ENCODE data around the gene CLPX.

The CLPX gene

DNA sequence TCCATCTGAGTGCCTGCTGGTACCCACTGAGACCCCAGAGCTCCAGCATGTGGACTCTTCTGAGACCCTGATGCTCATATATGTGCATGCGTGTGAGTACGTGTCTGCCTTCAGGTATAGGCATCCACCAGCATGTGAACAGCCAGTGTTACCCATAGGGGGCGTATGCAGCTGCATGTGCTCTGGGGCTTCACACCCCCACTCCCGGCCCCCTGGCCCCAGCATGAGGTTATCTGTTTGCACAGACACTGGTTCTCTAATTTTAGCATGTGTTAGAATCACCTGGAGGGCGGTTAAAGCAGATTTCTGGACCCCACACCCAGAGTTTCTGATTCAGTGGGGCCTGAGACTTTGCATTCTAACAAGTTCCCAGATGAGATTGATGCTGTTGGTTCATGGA lies 27.0 kb upstream of the CLPX start:
- TF ChIP-seq, protein P1, sequence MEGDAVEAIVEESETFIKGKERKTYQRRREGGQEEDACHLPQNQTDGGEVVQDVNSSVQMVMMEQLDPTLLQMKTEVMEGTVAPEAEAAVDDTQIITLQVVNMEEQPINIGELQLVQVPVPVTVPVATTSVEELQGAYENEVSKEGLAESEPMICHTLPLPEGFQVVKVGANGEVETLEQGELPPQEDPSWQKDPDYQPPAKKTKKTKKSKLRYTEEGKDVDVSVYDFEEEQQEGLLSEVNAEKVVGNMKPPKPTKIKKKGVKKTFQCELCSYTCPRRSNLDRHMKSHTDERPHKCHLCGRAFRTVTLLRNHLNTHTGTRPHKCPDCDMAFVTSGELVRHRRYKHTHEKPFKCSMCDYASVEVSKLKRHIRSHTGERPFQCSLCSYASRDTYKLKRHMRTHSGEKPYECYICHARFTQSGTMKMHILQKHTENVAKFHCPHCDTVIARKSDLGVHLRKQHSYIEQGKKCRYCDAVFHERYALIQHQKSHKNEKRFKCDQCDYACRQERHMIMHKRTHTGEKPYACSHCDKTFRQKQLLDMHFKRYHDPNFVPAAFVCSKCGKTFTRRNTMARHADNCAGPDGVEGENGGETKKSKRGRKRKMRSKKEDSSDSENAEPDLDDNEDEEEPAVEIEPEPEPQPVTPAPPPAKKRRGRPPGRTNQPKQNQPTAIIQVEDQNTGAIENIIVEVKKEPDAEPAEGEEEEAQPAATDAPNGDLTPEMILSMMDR (conservative IDR thresholded peaks at IDR 0.05; ENCODE audit: low read length) = peak; percentile 22; the same call in 1 of the 2 replicates
- DNase-seq (ENCODE audit: low read depth) = no peak
- H3K4me3 ChIP-seq (ENCODE audit: low read length) = no peak overlapping the region

DNA sequence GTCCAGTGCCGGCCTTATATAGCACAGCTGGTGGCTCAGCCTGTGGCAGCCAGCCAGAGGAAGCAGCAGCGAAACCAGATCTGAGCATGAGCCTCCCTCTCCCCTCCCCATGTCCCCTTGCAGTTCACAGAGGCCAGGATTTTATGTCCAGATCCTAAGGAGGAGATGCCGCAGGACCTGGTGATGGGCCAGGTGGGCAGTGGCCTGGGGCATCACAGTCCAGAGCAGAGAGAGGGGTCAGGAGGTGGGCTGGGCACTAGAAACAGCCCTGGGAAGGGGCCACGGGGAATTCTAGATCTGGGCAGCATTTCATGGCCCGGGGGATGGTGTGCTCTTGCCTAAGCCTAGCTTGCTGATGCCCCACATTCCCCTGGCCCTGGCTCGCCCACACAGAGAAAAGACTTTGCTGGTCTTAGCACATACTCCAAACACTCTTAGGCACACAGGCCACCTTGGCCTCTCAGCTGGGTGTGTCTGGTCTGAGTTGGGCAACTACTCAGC lies 26.4 kb upstream of the CLPX start:
- peak; percentile 22 for DNase-seq (ENCODE audit: low read depth)
- TF ChIP-seq, protein P1 (conservative IDR thresholded peaks at IDR 0.05; ENCODE audit: low read length) = no peak

DNA sequence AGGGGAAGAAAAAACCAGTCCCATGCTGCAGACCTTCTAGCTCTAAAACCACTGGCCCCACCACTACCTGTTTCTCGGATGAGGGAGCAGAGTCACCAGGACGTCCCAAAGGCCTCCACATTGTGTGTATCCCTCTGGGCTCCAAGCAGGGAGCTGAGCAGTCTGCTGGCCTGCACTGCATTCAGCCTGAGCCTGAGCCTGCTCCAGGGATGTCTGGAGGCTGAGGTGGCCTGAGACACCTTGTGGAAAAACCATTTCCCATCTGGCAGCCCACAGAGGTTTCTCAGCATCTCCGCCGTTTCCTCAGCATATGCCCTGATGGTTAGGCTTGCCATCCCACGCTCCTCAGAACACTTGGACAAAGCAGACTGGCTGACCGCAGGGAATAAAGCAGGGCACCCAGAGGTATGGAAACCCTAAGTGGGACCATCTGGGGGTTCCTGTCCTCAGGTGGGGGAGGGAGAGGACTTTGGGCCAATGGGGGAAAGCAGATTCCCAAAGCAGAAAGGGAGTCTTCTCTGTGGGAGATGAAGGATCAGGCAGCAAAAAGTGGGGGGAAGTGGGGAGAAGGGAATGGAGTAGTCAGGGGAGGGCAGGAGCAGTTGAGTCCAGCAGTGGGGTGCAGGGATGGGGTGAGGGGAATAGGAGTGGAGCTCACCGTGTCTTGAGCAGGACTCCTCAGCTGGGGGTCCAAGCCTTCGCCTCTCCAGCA lies 25.8 kb upstream of the CLPX start, which contains the start of gene CILP:
Gene CILP, minus strand, starts transcription at position 704 of the 712 bp plus-strand sequence. CDS start 1,718 bp downstream, outside the sequence.
- no peak for DNase-seq (ENCODE audit: low read depth)
- TF ChIP-seq, protein P1 (conservative IDR thresholded peaks at IDR 0.05; ENCODE audit: low read length) = no peak
- H3K4me3 ChIP-seq (ENCODE audit: low read length) = no peak within 1 kb of the TSS

More for the DNA sequence above, 26.4 kb upstream of the CLPX start:
- no peak overlapping the region for H3K4me3 ChIP-seq (ENCODE audit: low read length)

DNA sequence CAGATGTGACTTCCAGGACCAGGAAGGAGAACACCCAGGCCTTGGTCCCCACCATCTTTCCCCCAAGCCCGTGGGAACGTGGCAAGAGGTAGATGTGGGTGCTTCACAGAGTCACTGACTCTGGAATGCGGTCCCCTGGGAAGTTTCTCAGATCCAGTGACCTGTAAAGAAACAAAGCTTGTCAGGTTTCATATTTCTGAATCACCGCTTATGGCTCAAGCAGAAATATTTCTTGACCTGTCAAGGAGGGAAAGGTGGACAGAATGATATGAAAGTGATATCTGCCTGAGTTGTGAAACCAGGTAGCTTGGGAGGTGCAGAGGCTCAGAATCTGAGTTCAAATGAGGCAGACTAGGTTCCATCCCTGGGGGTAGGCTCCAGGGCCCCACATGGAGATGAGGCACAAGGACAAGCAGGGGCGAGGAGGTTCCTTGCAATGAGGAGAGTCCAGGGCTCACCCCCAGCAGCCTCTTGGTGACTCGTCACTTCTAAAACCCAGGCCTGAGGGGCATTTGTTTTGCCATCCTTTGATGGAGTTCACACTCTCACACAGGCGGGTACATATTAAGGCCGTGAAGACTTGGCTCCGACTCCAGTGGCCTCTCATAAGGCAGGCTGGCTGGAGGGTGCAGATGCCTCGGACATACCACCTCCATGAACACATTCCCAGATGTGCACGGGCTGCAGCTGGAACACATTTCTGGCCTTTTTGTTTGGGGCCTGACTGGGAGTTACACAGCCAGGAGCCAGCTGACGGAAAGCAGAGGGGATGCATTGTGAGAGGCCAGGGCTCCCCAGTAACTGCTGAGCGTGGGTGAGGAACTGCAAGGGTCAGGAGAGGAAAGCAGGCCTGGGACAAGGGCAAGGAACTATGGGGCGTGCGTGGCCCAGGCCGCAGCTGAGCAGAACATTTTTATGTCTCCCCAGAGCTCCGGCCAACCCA lies 24.8 kb upstream of the CLPX start:
- peak; percentile 45 for DNase-seq (ENCODE audit: low read depth)
- TF ChIP-seq, protein P1 (conservative IDR thresholded peaks at IDR 0.05; ENCODE audit: low read length) = no peak
- no peak overlapping the region for H3K4me3 ChIP-seq (ENCODE audit: low read length)

DNA sequence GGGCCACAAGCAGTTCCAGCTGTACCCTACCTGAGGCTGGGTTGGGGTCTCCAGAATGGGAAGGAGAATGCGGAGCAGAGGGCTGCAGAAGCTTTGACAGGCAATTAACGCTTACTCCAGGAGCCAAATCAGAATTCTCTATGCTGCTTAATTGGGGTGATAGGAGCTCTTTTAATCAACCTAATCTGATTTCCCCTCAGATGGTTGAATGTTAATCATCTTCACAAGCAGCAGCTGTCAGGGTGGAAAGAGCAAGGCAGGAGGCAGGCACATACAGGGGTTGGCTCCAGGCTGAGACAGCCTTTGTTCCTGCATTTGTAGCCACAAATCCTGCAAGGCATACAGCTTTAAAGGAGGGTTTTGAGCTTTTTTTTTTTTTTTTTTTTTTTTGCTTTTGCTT lies 23.5 kb upstream of the CLPX start:
- TF ChIP-seq, protein P1 (conservative IDR thresholded peaks at IDR 0.05; ENCODE audit: low read length) = no peak
- DNase-seq (ENCODE audit: low read depth) = no peak
- H3K4me3 ChIP-seq (ENCODE audit: low read length) = no peak overlapping the region

DNA sequence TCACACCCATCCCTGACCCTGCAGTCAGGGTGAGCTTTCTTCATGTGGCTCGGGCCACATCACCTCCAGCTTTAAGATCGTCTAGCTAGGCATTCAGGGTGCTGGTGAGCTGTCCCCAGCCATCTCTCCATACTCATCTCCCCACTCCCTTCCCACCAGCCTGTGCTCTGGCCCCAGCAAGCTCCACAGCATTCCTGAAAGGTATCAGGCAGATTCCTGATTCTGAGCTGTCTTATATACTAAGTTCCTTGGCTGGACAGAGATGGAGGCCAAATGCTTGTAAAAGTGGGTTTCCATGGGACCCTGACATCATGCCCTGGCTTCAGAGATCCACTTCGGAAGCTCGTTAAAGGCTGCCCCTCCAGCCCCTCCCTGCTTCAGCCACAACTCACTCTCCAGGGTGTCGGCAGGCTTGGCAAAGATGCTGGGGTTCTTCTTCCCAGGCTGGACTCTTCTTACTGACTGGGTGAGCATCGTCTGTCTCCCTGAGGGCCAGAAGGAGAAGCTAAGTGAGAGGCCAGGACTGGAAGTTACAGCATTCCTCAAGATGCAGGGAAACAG lies 22.2 kb upstream of the CLPX start:
- no peak overlapping the region for H3K4me3 ChIP-seq (ENCODE audit: low read length)
- TF ChIP-seq, protein P1 (conservative IDR thresholded peaks at IDR 0.05; ENCODE audit: low read length) = no peak
- no peak for DNase-seq (ENCODE audit: low read depth)
